ENCODE measurements around the gene ATP5F1C. TPM values are rescaled to one million over a fixed set of nuclear protein-coding genes. Genes with fewer than 3 reads are reported as not detected.

The ATP5F1C gene
- total and polyA plus RNA-seq, 10 of the 15 experiments (the other 5 are each of a cell fraction or from before 2014, with no cell fraction given): 307 to 978 (median 454) TPM

GRCh38 chr10:7824251-7824650, 36.3 kb downstream of the ATP5F1C start:
- Histone ChIP-seq H3K4me3 (no peak overlapping the region), H3K4me2 (ENCODE audit: control insufficient read depth, insufficient read depth) (no peak overlapping the region), H3K27ac (ENCODE audit: control insufficient read depth, insufficient read depth) (no peak overlapping the region), H3K36me3 (ENCODE audit: control insufficient read depth in 2 of 2, insufficient read depth in 2 of 2, low read length in 1 of 2) (peaks cover 0 to 3% of the 10 kb centered on the region in 2 experiments; a peak in 1 of 4 replicates), H3K27me3 (replicated peaks in 1 of 2; ENCODE audit: control insufficient read depth in 2 of 2, insufficient read depth in 2 of 2, low read length in 1 of 2) (no peaks in the 10 kb centered on the region), H3K79me2 (ENCODE audit: control insufficient read depth, insufficient read depth, low read length) (peaks cover 2% of the 10 kb centered on the region), H3K9ac (ENCODE audit: control insufficient read depth, insufficient read depth, low read length) (no peak overlapping the region), H4K20me1 (ENCODE audit: control insufficient read depth, insufficient read depth) (no peaks in the 10 kb centered on the region), H3K4me1 (ENCODE audit: control insufficient read depth, insufficient read depth, low read length) (no peaks in the 10 kb centered on the region), H3K9me3 (replicated peaks; ENCODE audit: control insufficient read depth, insufficient read depth, low read length) (no peaks in the 10 kb centered on the region), H2AFZ (ENCODE audit: control insufficient read depth, low read depth, low read length) (no peak overlapping the region)
- intact Hi-C loops (cut with micrococcal nuclease; ENCODE audit: unreplicated experiment): no loop called here
- no peak for ATAC-seq
- TF ChIP-seq IRF4 (IDR thresholded peaks at IDR 0.05; ENCODE audit: low read depth, low read length) (no peak), PAX5 (IDR thresholded peaks at IDR 0.05; ENCODE audit: borderline replicate concordance, low read depth, low read length) (no peak), RUNX3 (IDR thresholded peaks at IDR 0.05; ENCODE audit: low read length) (no peak), MYB (IDR thresholded peaks at IDR 0.05; ENCODE audit: borderline replicate concordance, low read depth, low read length) (no peak), REST (IDR thresholded peaks at IDR 0.05; ENCODE audit: low read depth, low read length) (no peak), ATF7 (IDR thresholded peaks at IDR 0.05; ENCODE audit: low read depth) (no peak), ZBTB11 (CRISPR knock-in tag; IDR thresholded peaks at IDR 0.05) (no peak), POLR2A (IDR thresholded peaks at IDR 0.05; ENCODE audit: low read depth, low read length) (no peak)
- TF ChIP-seq, protein P1, sequence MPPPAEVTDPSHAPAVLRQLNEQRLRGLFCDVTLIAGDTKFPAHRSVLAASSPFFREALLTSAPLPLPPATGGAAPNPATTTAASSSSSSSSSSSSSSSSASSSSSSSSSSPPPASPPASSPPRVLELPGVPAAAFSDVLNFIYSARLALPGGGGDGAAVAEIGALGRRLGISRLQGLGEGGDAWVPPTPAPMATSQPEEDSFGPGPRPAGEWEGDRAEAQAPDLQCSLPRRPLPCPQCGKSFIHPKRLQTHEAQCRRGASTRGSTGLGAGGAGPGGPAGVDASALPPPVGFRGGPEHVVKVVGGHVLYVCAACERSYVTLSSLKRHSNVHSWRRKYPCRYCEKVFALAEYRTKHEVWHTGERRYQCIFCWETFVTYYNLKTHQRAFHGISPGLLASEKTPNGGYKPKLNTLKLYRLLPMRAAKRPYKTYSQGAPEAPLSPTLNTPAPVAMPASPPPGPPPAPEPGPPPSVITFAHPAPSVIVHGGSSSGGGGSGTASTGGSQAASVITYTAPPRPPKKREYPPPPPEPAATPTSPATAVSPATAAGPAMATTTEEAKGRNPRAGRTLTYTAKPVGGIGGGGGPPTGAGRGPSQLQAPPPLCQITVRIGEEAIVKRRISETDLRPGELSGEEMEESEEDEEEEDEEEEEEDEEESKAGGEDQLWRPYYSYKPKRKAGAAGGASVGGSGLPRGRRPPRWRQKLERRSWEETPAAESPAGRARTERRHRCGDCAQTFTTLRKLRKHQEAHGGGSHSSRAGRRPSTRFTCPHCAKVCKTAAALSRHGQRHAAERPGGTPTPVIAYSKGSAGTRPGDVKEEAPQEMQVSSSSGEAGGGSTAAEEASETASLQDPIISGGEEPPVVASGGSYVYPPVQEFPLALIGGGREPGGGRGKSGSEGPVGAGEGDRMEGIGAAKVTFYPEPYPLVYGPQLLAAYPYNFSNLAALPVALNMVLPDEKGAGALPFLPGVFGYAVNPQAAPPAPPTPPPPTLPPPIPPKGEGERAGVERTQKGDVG (CRISPR knock-in tag; IDR thresholded peaks at IDR 0.05): no peak
- in situ Hi-C loops (cut with MboI): no loop called here
- DNase-seq (ENCODE audit: low read depth, low spot score): no peak
- no TSS peak for BruUV-seq (replicated peaks)
- FAIRE-seq: no peak
- ChIA-PET RAD21 (ENCODE audit: unreplicated experiment) (no interaction called here), SMC1A (ENCODE audit: uncharacterized antibody, unreplicated experiment) (interaction anchor here (1.8 kb wide), 1 partner anchor 32 kb away, joined by 6 read pairs; no protein-coding TSS in a partner anchor), CTCF (interaction anchor here (0.7 to 1.5 kb wide), 3 partner anchors 32 to 1414 kb away, joined by 3 to 4 read pairs (median 3); no protein-coding TSS in a partner anchor), POLR2A (no interaction called here)
- WGBS (ENCODE audit: insufficient coverage, insufficient replicate concordance, low lambda C conversion rate, missing lambda C conversion rate): 92% methylated on average over 3 of the region's 3 CpGs
